ENCODE data around the gene WNK4.

Gene WNK4

GRCh38 chr17:42832213-42832933, 52.0 kb downstream of the WNK4 start:
- peak overlapping the region; percentile 97 for H3K4me3 ChIP-seq (ENCODE audit: low read length)
- DNase-seq (ENCODE audit: low read depth), result no peak

GRCh38 chr17:42832934-42833766, 52.7 kb downstream of the WNK4 start, which contains the start of gene PSME3:
PSME3 (plus strand) TSS chr17:42833397; CDS start chr17:42833632, 235 bp downstream.
- peak; percentile 78 for DNase-seq (ENCODE audit: low read depth)
- H3K4me3 ChIP-seq (ENCODE audit: low read length), result peak within 1 kb of the TSS; percentile 97
- no peak for TF ChIP-seq CTCF (conservative IDR thresholded peaks at IDR 0.05; ENCODE audit: low read length)

More at GRCh38 chr17:42832213-42832933, 52.0 kb downstream of the WNK4 start:
- no peak for TF ChIP-seq CTCF (conservative IDR thresholded peaks at IDR 0.05; ENCODE audit: low read length)

- no peak for TF ChIP-seq CTCF (conservative IDR thresholded peaks at IDR 0.05; ENCODE audit: low read length)
- no peak for DNase-seq (ENCODE audit: low read depth)
- peak overlapping the region; percentile 97 for H3K4me3 ChIP-seq (ENCODE audit: low read length)
These were observed 53.5 kb downstream of the WNK4 start for GRCh38 chr17:42833767-42834422.

- TF ChIP-seq CTCF (conservative IDR thresholded peaks at IDR 0.05; ENCODE audit: low read length), result no peak
- no peak overlapping the region for H3K4me3 ChIP-seq (ENCODE audit: low read length)
- DNase-seq (ENCODE audit: low read depth), result no peak
These were observed 55.3 kb downstream of the WNK4 start for GRCh38 chr17:42835732-42836131.

GRCh38 chr17:42841975-42842685, 61.7 kb downstream of the WNK4 start:
- no peak for DNase-seq (ENCODE audit: low read depth)
- no peak for TF ChIP-seq CTCF (conservative IDR thresholded peaks at IDR 0.05; ENCODE audit: low read length)
- no peak overlapping the region for H3K4me3 ChIP-seq (ENCODE audit: low read length)

- no peak overlapping the region for H3K4me3 ChIP-seq (ENCODE audit: low read length)
- TF ChIP-seq CTCF (conservative IDR thresholded peaks at IDR 0.05; ENCODE audit: low read length), result peak; percentile 100
- DNase-seq (ENCODE audit: low read depth), result peak; percentile 73
These were observed 63.0 kb downstream of the WNK4 start for GRCh38 chr17:42843358-42843934.
